Measurements from ENCODE around the gene OPRD1. TPM values are rescaled to one million over a fixed set of nuclear protein-coding genes. Genes with fewer than 3 reads are reported as not detected.

Gene OPRD1
- total RNA-seq, 1 donor from 2014 or later = 0.27 TPM

GRCh38 chr1:28886731-28887418, 74.9 kb downstream of the OPRD1 start:
- peak overlapping the region; percentile 76 for H3K4me3 Mint-ChIP-seq (ENCODE audit: unreplicated experiment)
- H3K9me3 Mint-ChIP-seq (ENCODE audit: unreplicated experiment) = no peaks in the 10 kb centered on the region
- H3K36me3 Mint-ChIP-seq (ENCODE audit: unreplicated experiment) = no peaks in the 10 kb centered on the region
- no peak overlapping the region for H3K27ac Mint-ChIP-seq (ENCODE audit: unreplicated experiment)
- TF ChIP-seq CTCF (IDR thresholded peaks at IDR 0.05) = no peak
- DNase-seq (ENCODE audit: extremely low spot score, unreplicated experiment) = peak; percentile 91
- peaks cover 20% of the 10 kb centered on the region for H3K4me1 Mint-ChIP-seq (ENCODE audit: unreplicated experiment)
- H3K27me3 Mint-ChIP-seq (ENCODE audit: unreplicated experiment) = no peaks in the 10 kb centered on the region

GRCh38 chr1:28887419-28887834, 75.5 kb downstream of the OPRD1 start:
- no peaks in the 10 kb centered on the region for H3K36me3 Mint-ChIP-seq (ENCODE audit: unreplicated experiment)
- TF ChIP-seq CTCF (IDR thresholded peaks at IDR 0.05) = no peak
- no peak overlapping the region for H3K27ac Mint-ChIP-seq (ENCODE audit: unreplicated experiment)
- H3K9me3 Mint-ChIP-seq (ENCODE audit: unreplicated experiment) = no peaks in the 10 kb centered on the region
- peaks cover 16% of the 10 kb centered on the region for H3K4me1 Mint-ChIP-seq (ENCODE audit: unreplicated experiment)
- H3K4me3 Mint-ChIP-seq (ENCODE audit: unreplicated experiment) = peak overlapping the region; percentile 77
- DNase-seq (ENCODE audit: extremely low spot score, unreplicated experiment) = no peak
- no peaks in the 10 kb centered on the region for H3K27me3 Mint-ChIP-seq (ENCODE audit: unreplicated experiment)

- H3K27me3 Mint-ChIP-seq (ENCODE audit: unreplicated experiment) = no peaks in the 10 kb centered on the region
- no peaks in the 10 kb centered on the region for H3K36me3 Mint-ChIP-seq (ENCODE audit: unreplicated experiment)
- DNase-seq (ENCODE audit: extremely low spot score, unreplicated experiment) = no peak
- H3K27ac Mint-ChIP-seq (ENCODE audit: unreplicated experiment) = peak overlapping the region; percentile 56
- H3K4me3 Mint-ChIP-seq (ENCODE audit: unreplicated experiment) = peak overlapping the region; percentile 77
- TF ChIP-seq CTCF (IDR thresholded peaks at IDR 0.05) = no peak
- H3K4me1 Mint-ChIP-seq (ENCODE audit: unreplicated experiment) = peaks cover 16% of the 10 kb centered on the region
- no peaks in the 10 kb centered on the region for H3K9me3 Mint-ChIP-seq (ENCODE audit: unreplicated experiment)
Observed at GRCh38 chr1:28887835-28888682, 76.1 kb downstream of the OPRD1 start.

- Mint-ChIP-seq H3K4me1 (ENCODE audit: unreplicated experiment) (peaks cover 16% of the 10 kb centered on the region), H3K27me3 (ENCODE audit: unreplicated experiment) (no peaks in the 10 kb centered on the region), H3K4me3 (ENCODE audit: unreplicated experiment) (no peak overlapping the region), H3K36me3 (ENCODE audit: unreplicated experiment) (no peaks in the 10 kb centered on the region), H3K9me3 (ENCODE audit: unreplicated experiment) (no peaks in the 10 kb centered on the region), H3K27ac (ENCODE audit: unreplicated experiment) (no peak overlapping the region)
- TF ChIP-seq CTCF (IDR thresholded peaks at IDR 0.05) = no peak
- no peak for DNase-seq (ENCODE audit: extremely low spot score, unreplicated experiment)
Observed at GRCh38 chr1:28888915-28889314, 76.9 kb downstream of the OPRD1 start.

- Mint-ChIP-seq H3K9me3 (ENCODE audit: unreplicated experiment) (no peaks in the 10 kb centered on the region), H3K4me3 (ENCODE audit: unreplicated experiment) (no peak overlapping the region), H3K4me1 (ENCODE audit: unreplicated experiment) (peaks cover 15% of the 10 kb centered on the region), H3K27me3 (ENCODE audit: unreplicated experiment) (no peaks in the 10 kb centered on the region), H3K27ac (ENCODE audit: unreplicated experiment) (no peak overlapping the region), H3K36me3 (ENCODE audit: unreplicated experiment) (no peaks in the 10 kb centered on the region)
- no peak for TF ChIP-seq CTCF (IDR thresholded peaks at IDR 0.05)
- DNase-seq (ENCODE audit: extremely low spot score, unreplicated experiment) = no peak
Observed at GRCh38 chr1:28889357-28889756, 77.4 kb downstream of the OPRD1 start.

Data from osteocyte (in vitro differentiated cells).